Liver (tissue), 9 donors: ENCODE measurements around the gene DCLK2. TPM values are rescaled to one million over a fixed set of nuclear protein-coding genes. Genes with fewer than 3 reads are reported as not detected.

Experiments
- DNase-seq: peaks from one replicate; pipeline ENCODE4 v3.0.0-alpha.2; 2017; ENCODE audit warnings: low spot score
- H3K27ac ChIP-seq, 2 donors: one replicate each; pipeline ENCODE4 v1.7.0; 2013; ENCODE audit warnings: inconsistent platforms in 2 of 2, low read length in 2 of 2, control low read depth in 1 of 2, low read depth in 1 of 2, mild to moderate bottlenecking in 1 of 2
- H3K27me3 ChIP-seq, 4 donors: one replicate each; pipeline versions ENCODE4 v1.6.1 to v1.7.0; 2013; ENCODE audit warnings: low read length in 3 of 4, inconsistent platforms in 1 of 4, mild to moderate bottlenecking in 1 of 4, moderate library complexity in 1 of 4; ENCODE audit not compliant: control insufficient read depth in 4 of 4, insufficient read depth in 4 of 4
- H3K36me3 ChIP-seq, 4 donors: one replicate each; pipeline versions ENCODE4 v1.6.1 to v1.7.0; 2013; ENCODE audit warnings: low read length in 3 of 4, mild to moderate bottlenecking in 3 of 4, low read depth in 1 of 4, moderate library complexity in 1 of 4; ENCODE audit not compliant: control insufficient read depth in 4 of 4, insufficient read depth in 3 of 4
- H3K4me1 ChIP-seq, 4 donors: one replicate each; pipeline versions ENCODE4 v1.6.1 to v1.7.0; 2013; ENCODE audit warnings: low read length in 3 of 4, mild to moderate bottlenecking in 3 of 4, moderate library complexity in 1 of 4; ENCODE audit not compliant: control insufficient read depth in 4 of 4, insufficient read depth in 4 of 4
- H3K4me3 ChIP-seq, 3 donors: one replicate each; pipeline versions ENCODE4 v1.6.1 to v1.7.0; 2013; ENCODE audit warnings: low read length in 3 of 3, control low read depth in 1 of 3, low read depth in 1 of 3, mild to moderate bottlenecking in 1 of 3
- H3K9ac ChIP-seq, 2 donors: one replicate each; pipeline ENCODE4 v1.7.0; 2013; ENCODE audit warnings: low read length in 2 of 2, mild to moderate bottlenecking in 2 of 2, moderate library complexity in 2 of 2, control low read depth in 1 of 2, low read depth in 1 of 2
- H3K9me3 ChIP-seq, 4 donors: one replicate each; pipeline versions ENCODE4 v1.6.1 to v1.7.0; 2013; ENCODE audit warnings: low read length in 3 of 4; ENCODE audit not compliant: control insufficient read depth in 4 of 4
- ATF3 ChIP-seq: IDR thresholded peaks from 2 replicates; pipeline ENCODE4 v1.6.1; 2016; ENCODE audit warnings: antibody characterized with exemption
- EGR1 ChIP-seq, 2 donors: IDR thresholded peaks; 2 replicates each; pipeline ENCODE4 v1.6.1; 2016 to 2018; ENCODE audit warnings: antibody characterized with exemption in 2 of 2, low read depth in 2 of 2
- FOXA2 ChIP-seq: IDR thresholded peaks from 2 replicates; pipeline ENCODE4 v1.6.1; 2016; ENCODE audit warnings: antibody characterized with exemption
- HNF4A ChIP-seq, 2 donors: conservative IDR thresholded peaks; 2 replicates each; pipeline ENCODE4 v1.6.1; 2016; ENCODE audit warnings: antibody characterized with exemption in 2 of 2, mild to moderate bottlenecking in 2 of 2
- JUND ChIP-seq, 2 donors: IDR thresholded peaks; 2 replicates each; pipeline ENCODE4 v1.6.1; 2016; ENCODE audit warnings: antibody characterized with exemption in 2 of 2
- MAX ChIP-seq: IDR thresholded peaks from 2 replicates; pipeline ENCODE4 v1.6.1; 2016; ENCODE audit warnings: antibody characterized with exemption
- RAD21 ChIP-seq, 2 donors: IDR thresholded peaks; 2 replicates each; pipeline ENCODE4 v1.6.1; 2016; ENCODE audit warnings: antibody characterized with exemption in 2 of 2, mild to moderate bottlenecking in 2 of 2
- RXRA ChIP-seq, 2 donors: IDR thresholded peaks; 2 replicates each; pipeline ENCODE4 v1.6.1; 2017 to 2018; ENCODE audit warnings: antibody characterized with exemption in 2 of 2, mild to moderate bottlenecking in 1 of 2
- SP1 ChIP-seq: IDR thresholded peaks from 2 replicates; pipeline ENCODE4 v1.6.1; 2018; ENCODE audit warnings: antibody characterized with exemption, mild to moderate bottlenecking
- TAF1 ChIP-seq: conservative IDR thresholded peaks from 2 replicates; pipeline ENCODE4 v1.6.1; 2016; ENCODE audit warnings: antibody characterized with exemption, mild to moderate bottlenecking
- YY1 ChIP-seq: IDR thresholded peaks from 2 replicates; pipeline ENCODE4 v1.6.1; 2016; ENCODE audit warnings: antibody characterized with exemption, mild to moderate bottlenecking
- ZBTB33 ChIP-seq: IDR thresholded peaks from 2 replicates; pipeline ENCODE4 v1.6.1; 2016; ENCODE audit warnings: antibody characterized with exemption
- WGBS: extraction: QIAGEN DNeasy Blood & Tissue Kit; methylation state at CpG from one replicate; pipeline ENCODE4 v1.1.7; 2013; 5-methylcytosine and 5-hydroxymethylcytosine counted together
- polyA plus RNA-seq, 2 donors: library from polyadenylated mRNA; stranded (reverse) in 1 of 2; unstranded in 1 of 2; fragments of 200-250 nt in 1 of 2; fragments of >200 nt in 1 of 2; fragmentation: Nextera tagmentation in 1 of 2; extraction: Ambion mirVana in 1 of 2; gene quantifications; one replicate each; pipeline versions ENCODE4 v1.2.1 to v1.2.3, GENCODE V29; 2013 to 2015
- total RNA-seq, 2 donors: library from RNA; depleted of rRNA; stranded (reverse); fragments of >200 nt; gene quantifications; one replicate each; pipeline ENCODE4 v1.2.3, GENCODE V29; 2014
- donor health status: healthy.
- donor health status: healthy.
- donor health status: healthy.
- donor health status: healthy.
- donor health status: healthy.

The DCLK2 gene
- total and polyA plus RNA-seq, 4 donors: 0.14 to 1.7 (median 0.50) TPM

GRCh38 chr4:150259861-150260567 lies 181.8 kb downstream of the DCLK2 start:
- Histone ChIP-seq H3K4me3 (no peak overlapping the region), H3K4me1 (no peaks in the 10 kb centered on the region), H3K36me3 (peaks cover 0 to 2% (median 0%) of the 10 kb centered on the region in 4 donors), H3K9ac (no peak overlapping the region), H3K27me3 (no peaks in the 10 kb centered on the region), H3K9me3 (no peaks in the 10 kb centered on the region), H3K27ac (no peak overlapping the region)
- 83% methylated on average over 8 of the region's 8 CpGs for WGBS
- TF ChIP-seq JUND (IDR thresholded peaks at IDR 0.05) (no peak), TAF1 (no peak), EGR1 (IDR thresholded peaks at IDR 0.05; ENCODE audit: low read depth in 2 of 2) (no peak), ZBTB33 (no peak), MAX (no peak)
- DNase-seq: no peak

GRCh38 chr4:150261571-150261970 lies 183.3 kb downstream of the DCLK2 start:
- Histone ChIP-seq H3K4me1 (no peaks in the 10 kb centered on the region), H3K9ac (no peak overlapping the region), H3K4me3 (no peak overlapping the region), H3K9me3 (peaks cover 0 to 3% (median 0%) of the 10 kb centered on the region in 4 donors), H3K27ac (no peak overlapping the region), H3K27me3 (no peaks in the 10 kb centered on the region), H3K36me3 (peaks cover 0 to 4% (median 3%) of the 10 kb centered on the region in 4 donors)
- 97% methylated on average over 2 of the region's 2 CpGs for WGBS
- DNase-seq: no peak
- no peak for TF ChIP-seq RXRA (IDR thresholded peaks at IDR 0.05)
- TF ChIP-seq TAF1: no peak
- TF ChIP-seq EGR1 (IDR thresholded peaks at IDR 0.05; ENCODE audit: low read depth in 2 of 2): no peak
- no peak for TF ChIP-seq ATF3
- TF ChIP-seq JUND (IDR thresholded peaks at IDR 0.05): no peak
- no peak for TF ChIP-seq YY1
- no peak for TF ChIP-seq HNF4A (conservative IDR thresholded peaks at IDR 0.05)
- no peak for TF ChIP-seq FOXA2
- TF ChIP-seq SP1: no peak
- TF ChIP-seq ZBTB33: no peak

GRCh38 chr4:150262611-150263010 lies 184.4 kb downstream of the DCLK2 start:
- no peak for DNase-seq
- 89% methylated on average over 6 of the region's 6 CpGs for WGBS
- H3K9ac ChIP-seq: no peak overlapping the region

More at GRCh38 chr4:150262611-150263010, 184.4 kb downstream of the DCLK2 start:
- H3K9me3 ChIP-seq: peaks cover 0 to 3% (median 0%) of the 10 kb centered on the region in 4 donors
- H3K36me3 ChIP-seq: peaks cover 0 to 6% (median 3%) of the 10 kb centered on the region in 4 donors
- H3K4me1 ChIP-seq: no peaks in the 10 kb centered on the region
- H3K27me3 ChIP-seq: no peaks in the 10 kb centered on the region
- no peak overlapping the region for H3K4me3 ChIP-seq
- no peak overlapping the region for H3K27ac ChIP-seq
- TF ChIP-seq RAD21 (IDR thresholded peaks at IDR 0.05): no peak
